GM10266 (cell line): ENCODE data around the gene KCNQ1OT1.

ENCODE experiments used
- DNase-seq: peaks from one replicate; pipeline ENCODE4 v3.0.0; 2012; ENCODE audit errors: extremely low spot score
- CTCF ChIP-seq: IDR thresholded peaks from 2 replicates; pipeline ENCODE4 v1.5.1; 2012; ENCODE audit warnings: mild to moderate bottlenecking, low read depth; ENCODE audit not compliant: control insufficient read depth, insufficient read depth; ENCODE audit errors: missing control alignments

KCNQ1OT1 gene

DNA sequence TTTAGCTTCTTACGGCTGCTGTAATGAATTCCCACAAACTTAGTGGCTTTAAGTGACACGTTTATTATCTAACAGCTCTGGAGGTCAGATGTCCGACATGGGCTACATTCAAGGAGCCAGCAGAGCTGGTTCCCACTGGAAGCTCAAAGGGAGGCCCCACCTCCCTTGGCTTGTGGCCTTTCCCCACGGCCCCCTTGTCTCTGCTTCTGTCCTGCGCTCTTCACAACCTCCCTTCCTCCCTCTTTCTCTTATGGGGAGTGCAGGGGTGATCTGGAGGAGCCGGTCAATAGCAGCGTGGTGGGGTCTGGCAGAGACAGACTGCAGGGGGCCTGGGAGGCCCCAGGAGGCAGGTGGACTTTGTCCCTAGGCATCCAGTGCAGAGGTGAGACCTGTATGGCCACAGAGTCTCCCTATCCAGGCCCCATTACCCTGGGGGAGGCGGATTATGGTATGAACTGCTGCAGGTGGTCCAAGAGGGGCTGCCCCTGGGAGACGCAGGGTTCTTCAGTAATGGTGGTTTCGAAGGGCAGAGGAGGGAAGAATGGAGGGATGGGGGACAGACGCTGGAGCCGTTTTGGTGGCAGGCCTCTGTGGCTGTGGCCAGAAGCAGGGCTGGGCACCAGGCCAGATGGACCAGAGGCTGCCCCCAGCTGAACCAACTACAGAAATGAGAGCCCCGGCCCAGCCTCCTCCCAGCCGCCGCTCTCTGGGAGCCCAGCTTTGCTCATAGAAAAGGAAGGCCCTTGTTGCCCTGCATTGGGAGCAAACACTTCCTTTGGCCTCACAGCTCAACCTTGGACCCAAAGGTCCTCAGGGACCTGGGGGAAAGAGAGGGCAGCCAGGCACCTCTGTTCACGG, 30.7 kb upstream of the KCNQ1OT1 start:
- no peak for TF ChIP-seq CTCF
- DNase-seq, result no peak

GRCh38 chr11:2729841-2730240, 30.0 kb upstream of the KCNQ1OT1 start:
- no peak for DNase-seq
- no peak for TF ChIP-seq CTCF

GRCh38 chr11:2728663-2729332, 29.0 kb upstream of the KCNQ1OT1 start:
- TF ChIP-seq CTCF, result no peak
- no peak for DNase-seq

- no peak for TF ChIP-seq CTCF
- no peak for DNase-seq
Observed at GRCh38 chr11:2728128-2728662, 28.4 kb upstream of the KCNQ1OT1 start.

DNA sequence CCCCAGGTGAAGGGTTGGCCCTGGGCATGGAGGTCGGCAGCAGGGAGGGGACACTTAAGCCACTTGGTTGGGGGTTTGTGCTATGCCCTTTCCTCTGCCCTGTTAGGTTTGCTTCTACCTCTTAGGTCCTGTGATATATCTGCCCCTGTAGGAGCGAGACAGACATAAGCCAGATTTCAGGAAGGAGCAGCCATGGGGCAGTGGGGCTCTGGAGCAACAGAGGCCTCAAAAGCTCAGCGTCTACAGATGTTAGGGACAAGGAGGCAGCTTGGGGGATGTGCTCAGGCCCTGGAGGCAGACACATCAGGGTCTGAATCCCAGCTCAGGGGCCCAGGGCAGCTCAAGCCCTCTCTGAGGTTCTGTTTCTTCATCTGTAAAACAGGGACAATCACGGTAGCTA, 27.2 kb upstream of the KCNQ1OT1 start:
- no peak for DNase-seq
- TF ChIP-seq CTCF, result no peak

DNA sequence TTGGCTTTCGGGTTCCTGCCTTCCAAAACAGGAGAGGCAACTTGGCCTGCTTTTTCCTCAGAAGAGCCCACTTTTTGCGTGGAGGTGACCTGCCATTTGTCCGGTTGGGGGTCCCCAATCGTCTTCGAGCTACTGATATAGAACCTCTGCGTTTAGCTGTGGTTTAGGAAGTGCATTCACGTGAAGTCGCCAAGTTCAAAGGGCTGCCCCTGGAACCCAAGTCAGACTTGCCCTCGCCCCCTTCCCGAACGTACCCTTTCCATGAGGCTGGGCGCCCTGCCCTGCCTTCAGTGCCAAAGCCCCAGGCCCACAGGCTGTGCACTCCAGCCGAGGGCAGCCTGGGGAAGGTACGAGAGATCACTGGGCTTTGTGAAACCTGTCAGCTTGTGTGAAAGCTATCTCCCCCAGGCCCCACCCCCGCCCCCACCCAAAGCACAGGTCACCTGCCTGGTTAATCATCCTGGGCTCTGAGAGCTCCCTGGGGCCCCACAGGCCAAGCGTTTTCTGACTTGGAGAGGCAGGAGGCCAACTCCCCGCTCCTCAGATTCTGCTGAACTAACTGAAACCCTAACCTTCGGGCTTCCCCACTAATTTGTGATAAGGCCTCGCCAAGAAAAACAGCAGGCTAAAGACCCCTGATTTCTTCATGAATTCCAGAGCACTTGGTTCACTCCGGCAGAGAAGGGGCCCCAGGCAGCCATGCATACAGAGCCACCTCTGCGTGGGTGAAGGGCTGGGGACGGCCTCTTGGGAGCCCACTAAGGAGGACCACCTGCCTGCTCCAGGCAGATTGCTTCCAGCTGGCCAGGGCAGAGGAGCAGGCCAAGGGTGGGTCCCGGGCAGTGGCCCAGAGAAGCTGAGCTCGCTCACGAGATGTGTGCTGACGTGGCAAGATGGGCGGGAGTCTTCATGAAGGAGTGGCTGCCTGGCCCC, 25.8 kb upstream of the KCNQ1OT1 start:
- TF ChIP-seq CTCF, result no peak
- no peak for DNase-seq
